GM20000 (cell line): ENCODE data around the gene OR1M1.

Source experiments
- DNase-seq: peaks from one replicate; pipeline ENCODE4 v3.0.0; 2012; ENCODE audit warnings: low spot score
- TF ChIP-seq, protein P1 (sequence below): IDR thresholded peaks from 2 replicates; pipeline ENCODE4 v1.5.1; 2012; ENCODE audit warnings: mild to moderate bottlenecking, control low read depth; ENCODE audit errors: extremely low read depth, missing control alignments

The OR1M1 gene

GRCh38 chr19:9076901-9077300, 10.0 kb upstream of the OR1M1 start:
- TF ChIP-seq, protein P1, sequence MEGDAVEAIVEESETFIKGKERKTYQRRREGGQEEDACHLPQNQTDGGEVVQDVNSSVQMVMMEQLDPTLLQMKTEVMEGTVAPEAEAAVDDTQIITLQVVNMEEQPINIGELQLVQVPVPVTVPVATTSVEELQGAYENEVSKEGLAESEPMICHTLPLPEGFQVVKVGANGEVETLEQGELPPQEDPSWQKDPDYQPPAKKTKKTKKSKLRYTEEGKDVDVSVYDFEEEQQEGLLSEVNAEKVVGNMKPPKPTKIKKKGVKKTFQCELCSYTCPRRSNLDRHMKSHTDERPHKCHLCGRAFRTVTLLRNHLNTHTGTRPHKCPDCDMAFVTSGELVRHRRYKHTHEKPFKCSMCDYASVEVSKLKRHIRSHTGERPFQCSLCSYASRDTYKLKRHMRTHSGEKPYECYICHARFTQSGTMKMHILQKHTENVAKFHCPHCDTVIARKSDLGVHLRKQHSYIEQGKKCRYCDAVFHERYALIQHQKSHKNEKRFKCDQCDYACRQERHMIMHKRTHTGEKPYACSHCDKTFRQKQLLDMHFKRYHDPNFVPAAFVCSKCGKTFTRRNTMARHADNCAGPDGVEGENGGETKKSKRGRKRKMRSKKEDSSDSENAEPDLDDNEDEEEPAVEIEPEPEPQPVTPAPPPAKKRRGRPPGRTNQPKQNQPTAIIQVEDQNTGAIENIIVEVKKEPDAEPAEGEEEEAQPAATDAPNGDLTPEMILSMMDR, result no peak
- DNase-seq, result no peak

GRCh38 chr19:9078651-9079050, 8.2 kb upstream of the OR1M1 start:
- DNase-seq, result no peak
- TF ChIP-seq, protein P1, result no peak

- TF ChIP-seq, protein P1, result no peak
- DNase-seq, result no peak
These were observed 20.5 kb downstream of the OR1M1 start, which contains the start of gene OR7G2 for GRCh38 chr19:9107375-9107774. OR7G2 (minus strand) TSS chr19:9107475; CDS start chr19:9103243, 4,232 bp downstream.

GRCh38 chr19:9109959-9110358, 23.1 kb downstream of the OR1M1 start:
- no peak for DNase-seq
- TF ChIP-seq, protein P1, result no peak

- no peak for DNase-seq
- TF ChIP-seq, protein P1, result no peak
These were observed 28.5 kb downstream of the OR1M1 start, which contains the start of gene OR7G1 for GRCh38 chr19:9115307-9115813. OR7G1 (minus strand) TSS chr19:9115763; CDS start chr19:9115763, 0 bp downstream.

DNA sequence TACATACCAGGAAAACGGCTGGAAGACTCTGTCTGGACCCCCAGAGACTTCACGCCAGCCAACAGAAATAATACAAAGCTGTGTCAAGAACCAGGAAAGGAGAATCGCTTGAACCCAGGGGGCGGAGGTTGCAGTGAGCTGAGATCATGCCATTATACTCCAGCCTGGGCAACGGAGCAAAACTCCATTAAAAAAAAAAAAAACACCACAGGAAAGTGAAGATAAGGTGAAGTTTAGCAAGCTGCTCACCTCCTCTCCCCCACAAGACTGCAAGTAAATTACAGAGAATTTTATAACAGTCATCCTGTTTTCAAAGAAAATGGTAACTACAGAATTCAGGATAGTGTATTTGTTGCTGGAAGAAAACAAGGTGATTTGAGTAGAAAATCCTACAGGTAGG, 29.7 kb downstream of the OR1M1 start:
- TF ChIP-seq, protein P1, result no peak
- DNase-seq, result no peak

DNA sequence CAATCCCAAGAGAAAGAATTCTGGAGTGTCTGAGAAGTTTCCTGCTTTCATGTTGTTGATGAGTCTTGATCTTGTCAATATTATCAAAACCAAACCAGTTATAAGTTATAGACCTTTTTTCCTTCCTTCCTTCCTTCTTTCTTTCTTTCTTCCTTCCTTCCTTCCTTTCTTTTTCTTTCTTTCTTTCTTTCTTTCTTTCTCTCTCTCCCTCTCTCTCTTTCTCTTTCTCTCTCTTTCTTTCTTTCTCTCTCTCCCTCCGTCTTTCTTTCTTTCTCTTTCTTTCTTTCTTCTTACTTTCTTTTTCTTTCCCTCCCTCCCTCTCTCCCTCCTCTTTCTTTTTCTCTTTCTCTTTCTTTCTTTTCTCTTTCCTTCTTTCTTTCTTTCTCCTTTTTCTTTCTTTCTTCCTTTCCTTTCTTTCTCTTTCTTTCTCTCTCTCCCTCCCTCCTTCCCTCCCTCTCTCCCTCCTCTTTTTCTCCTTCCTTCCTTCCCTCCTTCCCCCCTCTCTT, 40.1 kb downstream of the OR1M1 start, which contains the start of gene OR7G3:
Gene OR7G3, minus strand, starts transcription at position 51 of the 506 bp plus-strand sequence. Its CDS starts 0 bp downstream, at position 51.
- DNase-seq, result no peak
- TF ChIP-seq, protein P1, result no peak
